HL-60/S4 treated with phorbol 12-myristate 13-acetate at 8.2 ng/mL for 4 days and 3 days (cell line): ENCODE results near the gene GOLGA1.
"Not testable (repeated sequence)": the region's sequence is repeated elsewhere in the genome, so short reads cannot be mapped to it uniquely, and the experiment has no call there.

Experiments used
- in situ Hi-C: fragments of 300-500 bp; cut with MboI; formaldehyde crosslinking; loops from 2 replicates; pipeline ENCODE4 v1.15.0; 2022; ENCODE audit warnings: low sequenced_read_pairs

The GOLGA1 gene

GRCh38 chr9:124941679-124942561 is 1.0 kb upstream of the GOLGA1 start:
- in situ Hi-C loops = no loop called here

GRCh38 chr9:124940521-124940893 is 376 bp downstream of the GOLGA1 start:
- in situ Hi-C loops = no loop called here

- in situ Hi-C loops = no loop called here
Measured at GRCh38 chr9:124939944-124940343, 939 bp downstream of the GOLGA1 start.

GRCh38 chr9:124934290-124934689 is 6.6 kb downstream of the GOLGA1 start:
- in situ Hi-C loops = no loop called here

GRCh38 chr9:124932333-124932732 is 8.6 kb downstream of the GOLGA1 start:
- in situ Hi-C loops = no loop called here

- in situ Hi-C loops = no loop called here
Measured at GRCh38 chr9:124929464-124929863, 11.4 kb downstream of the GOLGA1 start.

GRCh38 chr9:124928116-124928515 is 12.8 kb downstream of the GOLGA1 start:
- in situ Hi-C loops = no loop called here

GRCh38 chr9:124920394-124920793 is 20.5 kb downstream of the GOLGA1 start:
- in situ Hi-C loops = not testable (repeated sequence)

GRCh38 chr9:124914753-124915405 is 26.0 kb downstream of the GOLGA1 start:
- in situ Hi-C loops = no loop called here

GRCh38 chr9:124913378-124913777 is 27.5 kb downstream of the GOLGA1 start:
- in situ Hi-C loops = no loop called here

GRCh38 chr9:124911766-124912165 is 29.1 kb downstream of the GOLGA1 start:
- in situ Hi-C loops = no loop called here

- in situ Hi-C loops = no loop called here
Measured at GRCh38 chr9:124908098-124908497, 32.8 kb downstream of the GOLGA1 start.

- in situ Hi-C loops = no loop called here
Measured at GRCh38 chr9:124906966-124907365, 33.9 kb downstream of the GOLGA1 start.

- in situ Hi-C loops = no loop called here
Measured at GRCh38 chr9:124899845-124900244, 41.0 kb downstream of the GOLGA1 start.

- in situ Hi-C loops = no loop called here
Measured at GRCh38 chr9:124897570-124898460, 43.1 kb downstream of the GOLGA1 start.

GRCh38 chr9:124894741-124895170 is 46.1 kb downstream of the GOLGA1 start:
- in situ Hi-C loops = no loop called here

- in situ Hi-C loops = no loop called here
Measured at GRCh38 chr9:124894035-124894740, 46.7 kb downstream of the GOLGA1 start.

- in situ Hi-C loops = no loop called here
Measured at GRCh38 chr9:124890179-124890578, 50.7 kb downstream of the GOLGA1 start.

GRCh38 chr9:124889006-124889405 is 51.9 kb downstream of the GOLGA1 start:
- in situ Hi-C loops = no loop called here

GRCh38 chr9:124887832-124888231 is 53.1 kb downstream of the GOLGA1 start:
- in situ Hi-C loops = no loop called here
